ENCODE data around the gene ABCC9.

DNA sequence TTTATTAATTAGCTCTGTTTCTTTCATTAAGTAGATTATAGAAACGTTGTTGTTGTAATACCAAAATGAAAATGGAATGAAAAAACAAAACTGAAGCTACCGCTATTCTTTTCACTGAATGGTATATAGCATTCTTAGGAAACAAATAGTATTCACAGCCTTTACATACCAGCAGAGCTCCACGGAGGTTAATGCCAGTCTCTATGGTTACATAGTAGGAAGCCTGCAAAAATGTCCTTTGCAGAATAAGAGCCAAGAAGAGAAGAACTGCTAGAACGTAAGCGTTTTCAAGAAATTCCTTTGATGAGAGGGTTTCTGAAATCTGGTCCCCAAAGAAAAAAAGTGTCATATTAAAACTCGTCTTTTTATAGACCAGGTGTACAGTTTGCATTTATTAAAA, 30.6 kb downstream of the ABCC9 start:
- TF ChIP-seq, protein P1, sequence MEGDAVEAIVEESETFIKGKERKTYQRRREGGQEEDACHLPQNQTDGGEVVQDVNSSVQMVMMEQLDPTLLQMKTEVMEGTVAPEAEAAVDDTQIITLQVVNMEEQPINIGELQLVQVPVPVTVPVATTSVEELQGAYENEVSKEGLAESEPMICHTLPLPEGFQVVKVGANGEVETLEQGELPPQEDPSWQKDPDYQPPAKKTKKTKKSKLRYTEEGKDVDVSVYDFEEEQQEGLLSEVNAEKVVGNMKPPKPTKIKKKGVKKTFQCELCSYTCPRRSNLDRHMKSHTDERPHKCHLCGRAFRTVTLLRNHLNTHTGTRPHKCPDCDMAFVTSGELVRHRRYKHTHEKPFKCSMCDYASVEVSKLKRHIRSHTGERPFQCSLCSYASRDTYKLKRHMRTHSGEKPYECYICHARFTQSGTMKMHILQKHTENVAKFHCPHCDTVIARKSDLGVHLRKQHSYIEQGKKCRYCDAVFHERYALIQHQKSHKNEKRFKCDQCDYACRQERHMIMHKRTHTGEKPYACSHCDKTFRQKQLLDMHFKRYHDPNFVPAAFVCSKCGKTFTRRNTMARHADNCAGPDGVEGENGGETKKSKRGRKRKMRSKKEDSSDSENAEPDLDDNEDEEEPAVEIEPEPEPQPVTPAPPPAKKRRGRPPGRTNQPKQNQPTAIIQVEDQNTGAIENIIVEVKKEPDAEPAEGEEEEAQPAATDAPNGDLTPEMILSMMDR (IDR thresholded peaks at IDR 0.05) = no peak
- no peak for TF ChIP-seq POLR2A (IDR thresholded peaks at IDR 0.05)

Measured in ovary (tissue), 3 donors.